Activated CD8-positive, alpha-beta memory T cell treated with anti-CD3 and anti-CD28 coated beads for 1 hour (primary cell): ENCODE results near the gene RBM34.
"Not testable (repeated sequence)": the region's sequence is repeated elsewhere in the genome, so short reads cannot be mapped to it uniquely, and the experiment has no call there.

Experiments used
- DNase-seq, 2 donors: peaks; one replicate each; pipeline ENCODE4 v3.0.0-alpha.2; 2020; ENCODE audit warnings: low read depth in 1 of 2; ENCODE audit errors: extremely low read depth in 1 of 2

The RBM34 gene

DNA sequence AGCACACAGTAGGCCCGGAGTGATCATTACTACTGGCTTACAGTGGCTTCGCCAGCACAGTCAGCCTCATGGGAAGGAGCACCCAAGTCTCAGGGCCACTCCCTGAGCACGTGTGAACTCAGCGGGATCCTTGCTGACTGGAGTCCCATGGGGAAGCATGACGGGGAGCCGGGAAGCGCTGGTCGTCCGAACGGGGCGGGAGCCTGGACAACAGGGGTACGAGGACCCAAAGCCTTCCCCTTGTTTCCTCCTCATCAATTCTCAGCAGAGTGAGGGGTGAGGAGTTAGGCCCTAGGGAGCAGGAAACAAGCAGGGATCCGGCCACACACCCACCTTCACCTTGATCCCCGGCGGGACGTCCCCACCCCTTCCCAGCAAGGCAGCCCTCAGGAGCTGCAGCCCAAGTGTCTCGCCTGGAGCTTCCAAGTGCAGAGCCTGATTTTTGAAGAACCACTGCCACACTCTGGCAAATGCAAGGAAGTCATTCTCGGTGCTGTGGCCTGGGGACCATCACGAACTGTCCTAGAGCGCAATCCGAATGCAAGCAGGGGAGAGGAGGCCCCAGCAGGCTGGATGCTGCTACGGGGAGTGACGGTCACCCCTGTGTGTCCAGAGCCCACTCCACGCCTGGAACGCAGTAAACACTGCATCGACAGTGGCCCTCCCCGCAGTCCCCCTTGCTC is 67.9 kb downstream of the RBM34 start:
- DNase-seq: no peak

- not testable (repeated sequence) for DNase-seq
Measured at GRCh38 chr1:235092415-235092814, 68.6 kb downstream of the RBM34 start.

GRCh38 chr1:235092045-235092406 is 69.0 kb downstream of the RBM34 start:
- not testable (repeated sequence) for DNase-seq

DNA sequence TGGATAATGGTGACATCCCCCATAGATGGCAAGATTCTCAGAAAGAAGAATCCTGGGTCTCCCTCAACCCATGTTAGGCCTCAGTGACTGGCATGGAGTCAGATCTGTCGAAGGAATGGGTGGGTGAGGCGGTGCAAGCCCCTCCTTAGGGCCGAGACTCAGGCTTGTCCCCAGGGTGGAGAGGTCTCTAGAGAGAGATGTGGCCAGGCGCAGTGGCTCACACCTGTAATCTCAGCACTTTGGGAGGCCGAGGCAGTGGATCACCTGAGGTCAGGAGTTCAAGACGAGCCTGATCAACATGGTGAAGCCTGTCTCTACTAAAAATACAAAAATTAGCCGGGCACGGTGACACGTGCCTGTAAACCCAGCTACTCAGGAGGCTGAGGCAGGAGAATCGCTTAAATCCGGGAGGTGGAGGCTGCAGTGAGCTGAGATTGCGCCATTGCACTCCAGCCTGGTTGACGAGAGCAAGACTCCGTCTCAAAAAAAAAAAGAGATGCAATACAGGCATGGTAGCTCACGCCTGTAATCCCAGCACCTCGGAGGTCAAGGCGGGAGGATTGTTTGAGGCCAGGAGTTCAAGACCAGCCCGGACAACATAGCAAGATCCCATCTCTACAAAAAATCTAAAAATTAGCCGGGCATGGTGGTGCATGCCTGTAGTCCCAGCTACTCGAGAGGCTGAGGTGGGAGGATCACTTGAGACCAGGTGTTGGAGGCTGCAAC is 69.6 kb downstream of the RBM34 start:
- DNase-seq: not testable (repeated sequence)

GRCh38 chr1:235090406-235091069 is 70.5 kb downstream of the RBM34 start:
- no peak for DNase-seq

DNA sequence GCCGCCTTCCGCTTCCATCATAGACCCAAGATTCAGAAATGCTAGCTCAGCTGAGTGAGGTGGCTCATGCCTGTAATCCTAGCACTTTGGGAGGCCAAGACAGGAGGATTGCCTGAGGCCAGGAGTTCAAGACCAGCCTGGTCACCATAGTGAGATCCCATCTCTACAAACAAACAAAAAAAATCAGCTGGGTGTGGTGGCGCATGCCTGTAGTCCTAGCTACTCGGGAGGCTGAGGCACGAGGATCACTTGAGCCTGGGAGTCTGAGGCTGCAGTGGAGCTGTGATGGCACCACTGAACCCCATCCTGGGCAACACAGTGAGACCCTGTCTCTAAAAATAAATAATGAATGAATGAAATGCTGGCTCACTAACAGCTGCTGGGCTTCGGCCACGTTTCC is 72.1 kb downstream of the RBM34 start:
- DNase-seq: no peak

DNA sequence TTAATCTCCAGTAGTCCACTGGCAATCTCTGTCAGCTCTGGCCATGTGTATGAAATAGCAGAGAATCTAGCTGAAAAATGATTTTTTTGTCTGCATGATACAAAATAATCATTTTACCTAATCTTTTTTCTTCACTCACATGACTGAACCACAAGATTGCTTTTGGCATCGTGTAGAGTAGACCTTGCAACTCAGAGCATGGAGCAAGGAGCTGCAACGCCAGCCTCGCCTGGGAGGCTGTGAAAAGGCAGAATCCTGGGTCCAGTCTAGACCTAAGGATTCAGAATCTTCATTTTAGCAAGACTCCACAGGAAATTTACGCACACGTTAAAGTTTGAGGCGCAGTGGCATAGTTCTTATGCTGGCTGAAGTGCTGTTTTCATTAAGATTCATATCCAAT is 72.6 kb downstream of the RBM34 start:
- DNase-seq: no peak

GRCh38 chr1:235087906-235088305 is 73.1 kb downstream of the RBM34 start:
- DNase-seq: no peak

DNA sequence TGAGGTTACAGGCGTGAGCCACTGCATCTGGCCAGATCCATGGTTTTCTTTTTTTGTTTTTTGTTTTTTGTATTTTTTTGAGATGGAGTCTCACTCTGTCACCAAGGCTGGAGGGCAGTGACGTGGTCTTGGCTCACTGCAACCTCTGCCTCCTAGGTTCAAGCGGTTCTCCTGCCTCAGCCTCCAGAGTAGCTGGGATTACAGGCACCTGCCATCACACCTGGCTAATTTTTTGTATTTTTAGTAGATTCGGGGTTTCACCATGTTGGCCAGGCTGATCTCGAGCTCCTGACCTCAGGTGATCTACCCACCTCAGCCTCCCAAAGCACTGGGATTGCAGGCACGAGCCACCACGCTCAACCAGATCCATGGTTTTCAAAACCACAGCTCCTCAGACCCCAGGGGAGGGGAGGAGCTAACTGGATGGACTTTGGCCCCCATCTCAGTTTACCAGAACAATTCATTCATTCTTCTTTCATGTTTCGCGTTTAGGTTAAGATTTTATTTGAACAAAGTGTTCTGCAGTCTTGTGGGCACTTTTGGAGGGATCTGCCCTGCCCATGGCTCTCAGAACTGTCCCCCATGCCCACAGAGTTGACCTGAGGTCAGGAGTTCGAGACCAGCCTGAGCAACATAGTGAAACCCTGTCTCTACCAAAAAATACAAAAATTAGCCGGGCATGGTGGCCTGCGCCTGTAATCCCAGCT is 75.5 kb downstream of the RBM34 start:
- DNase-seq: not testable (repeated sequence)
